Trophoblast cell (in vitro differentiated cells and primary cell): ENCODE measurements around the gene ERH.

Experiments used
- DNase-seq, 2 donors: peaks; one replicate each; pipeline ENCODE4 v3.0.0-alpha.2; 2016
- H2AFZ ChIP-seq: 2 replicates; pipeline ENCODE4 v1.6.1; 2013; ENCODE audit warnings: low read length, moderate library complexity, mild to moderate bottlenecking; ENCODE audit not compliant: insufficient read depth, poor library complexity
- H2AK5ac ChIP-seq: 2 replicates; pipeline ENCODE4 v1.6.1; 2013; ENCODE audit warnings: mild to moderate bottlenecking, low read length
- H2BK120ac ChIP-seq: 2 replicates; pipeline ENCODE4 v1.6.1; 2013; ENCODE audit warnings: low read length, mild to moderate bottlenecking, moderate library complexity; ENCODE audit not compliant: insufficient read depth, poor library complexity
- H2BK12ac ChIP-seq: 2 replicates; pipeline ENCODE4 v1.6.1; 2013; ENCODE audit warnings: mild to moderate bottlenecking, low read length, moderate library complexity
- H2BK5ac ChIP-seq: 2 replicates; pipeline ENCODE4 v1.6.1; 2013; ENCODE audit warnings: low read length, low read depth, moderate library complexity, mild to moderate bottlenecking; ENCODE audit not compliant: poor library complexity
- H3K14ac ChIP-seq: 2 replicates; pipeline ENCODE4 v1.6.1; 2013; ENCODE audit warnings: mild to moderate bottlenecking, low read length
- H3K18ac ChIP-seq: 2 replicates; pipeline ENCODE4 v1.6.1; 2013; ENCODE audit warnings: mild to moderate bottlenecking, low read length
- H3K23ac ChIP-seq: 2 replicates; pipeline ENCODE4 v1.6.1; 2013; ENCODE audit warnings: low read length
- H3K27ac ChIP-seq: 2 replicates; pipeline ENCODE4 v1.5.1; 2013; ENCODE audit warnings: low read depth, mild to moderate bottlenecking, inconsistent platforms, low read length, moderate library complexity
- H3K27me3 ChIP-seq: 2 replicates; pipeline ENCODE4 v1.6.1; 2013; ENCODE audit warnings: inconsistent platforms, mild to moderate bottlenecking, low read length, moderate library complexity; ENCODE audit not compliant: insufficient read depth
- H3K36me3 ChIP-seq, 2 experiments: 1 replicate in 1 of 2; 2 replicates in 1 of 2; pipeline ENCODE4 v1.6.1; 2013; ENCODE audit warnings: low read length in 2 of 2, mild to moderate bottlenecking in 2 of 2, moderate library complexity in 1 of 2; ENCODE audit not compliant: insufficient read depth in 2 of 2, control insufficient read depth in 1 of 2
- H3K4ac ChIP-seq: 2 replicates; pipeline ENCODE4 v1.6.1; 2013; ENCODE audit warnings: low read depth, mild to moderate bottlenecking, low read length, moderate library complexity
- H3K4me1 ChIP-seq, 2 experiments: 1 replicate in 1 of 2; 2 replicates in 1 of 2; pipeline ENCODE4 v1.6.1; 2013; ENCODE audit warnings: low read length in 2 of 2, mild to moderate bottlenecking in 2 of 2, moderate library complexity in 1 of 2; ENCODE audit not compliant: insufficient read depth in 2 of 2, control insufficient read depth in 1 of 2
- H3K4me2 ChIP-seq: 2 replicates; pipeline ENCODE4 v1.6.1; 2013; ENCODE audit warnings: inconsistent platforms, mild to moderate bottlenecking, low read length, moderate library complexity
- H3K4me3 ChIP-seq: 2 replicates; pipeline ENCODE4 v1.5.1; 2013; ENCODE audit warnings: mild to moderate bottlenecking, low read depth, low read length, inconsistent platforms
- H3K79me1 ChIP-seq: one replicate; pipeline ENCODE4 v1.6.1; 2013; ENCODE audit warnings: low read length
- H3K79me2 ChIP-seq: 2 replicates; pipeline ENCODE4 v1.6.1; 2013; ENCODE audit warnings: low read length, mild to moderate bottlenecking; ENCODE audit not compliant: control insufficient read depth, insufficient read depth, poor library complexity
- H3K9ac ChIP-seq: 2 replicates; pipeline ENCODE4 v1.6.1; 2013; ENCODE audit warnings: mild to moderate bottlenecking, low read length
- H3K9me3 ChIP-seq: 2 replicates; pipeline ENCODE4 v1.6.1; 2013; ENCODE audit warnings: low read depth, mild to moderate bottlenecking, control low read depth, inconsistent platforms, low read length; ENCODE audit not compliant: insufficient read depth
- H4K12ac ChIP-seq: 2 replicates; pipeline ENCODE4 v1.6.1; 2013; ENCODE audit warnings: low read depth, mild to moderate bottlenecking, low read length, moderate library complexity
- H4K8ac ChIP-seq: 2 replicates; pipeline ENCODE4 v1.6.1; 2013; ENCODE audit warnings: low read depth, mild to moderate bottlenecking, low read length, moderate library complexity
- H4K91ac ChIP-seq: one replicate; pipeline ENCODE4 v1.6.1; 2013; ENCODE audit warnings: low read depth, mild to moderate bottlenecking, low read length, moderate library complexity
- WGBS: extraction: QIAGEN DNeasy Blood & Tissue Kit; methylation state at CpG from one replicate; pipeline ENCODE4 v1.1.7; 2013; ENCODE audit warnings: missing lambda C conversion rate; ENCODE audit not compliant: insufficient read length, insufficient coverage; ENCODE audit errors: extremely low coverage; 5-methylcytosine and 5-hydroxymethylcytosine counted together

Gene ERH

DNA sequence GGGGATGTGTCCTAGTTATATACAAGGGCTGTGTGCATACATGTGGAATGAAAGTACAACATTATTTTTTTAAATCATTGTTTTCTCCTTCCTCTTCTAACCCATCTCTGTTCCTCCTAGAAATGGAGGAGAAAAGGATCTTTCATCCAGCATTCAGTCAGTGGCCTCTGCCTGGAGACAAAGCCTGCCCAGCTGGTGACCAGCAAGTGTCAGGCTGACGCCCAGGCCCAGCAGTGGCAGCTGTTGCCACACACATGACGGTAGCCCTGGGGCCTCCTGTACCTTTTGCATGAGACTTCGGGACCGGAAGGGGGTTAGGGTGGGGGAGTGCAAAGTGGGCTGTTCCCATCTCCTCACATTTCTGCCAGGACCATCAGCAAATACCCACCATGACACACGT lies 46.2 kb downstream of the ERH start:
- no peak overlapping the region for H3K9ac ChIP-seq
- no peaks in the 10 kb centered on the region for H3K79me2 ChIP-seq
- no peaks in the 10 kb centered on the region for H3K27me3 ChIP-seq
- H2AK5ac ChIP-seq: no peak overlapping the region
- H3K23ac ChIP-seq: no peak overlapping the region
- peaks cover under 1% of the 10 kb centered on the region in 2 experiments for H3K4me1 ChIP-seq
- no peak overlapping the region for H2BK5ac ChIP-seq
- H3K36me3 ChIP-seq: no peaks in the 10 kb centered on the region
- no peak overlapping the region for H2BK120ac ChIP-seq
- H3K4me3 ChIP-seq: no peak overlapping the region
- H2BK12ac ChIP-seq: no peak overlapping the region
- no peak overlapping the region for H4K91ac ChIP-seq
- peaks cover 3% of the 10 kb centered on the region for H3K9me3 ChIP-seq
- H3K79me1 ChIP-seq: no peaks in the 10 kb centered on the region
- no peak overlapping the region for H3K18ac ChIP-seq
- H4K12ac ChIP-seq: no peak overlapping the region
- no peak overlapping the region for H3K27ac ChIP-seq
- H4K8ac ChIP-seq: no peak overlapping the region
- DNase-seq: no peak
- no peak overlapping the region for H2AFZ ChIP-seq
- H3K14ac ChIP-seq: no peak overlapping the region
- H3K4me2 ChIP-seq: no peak overlapping the region
- no CpG with 5 or more reads among the region's 5 CpGs for WGBS
- no peak overlapping the region for H3K4ac ChIP-seq

DNA sequence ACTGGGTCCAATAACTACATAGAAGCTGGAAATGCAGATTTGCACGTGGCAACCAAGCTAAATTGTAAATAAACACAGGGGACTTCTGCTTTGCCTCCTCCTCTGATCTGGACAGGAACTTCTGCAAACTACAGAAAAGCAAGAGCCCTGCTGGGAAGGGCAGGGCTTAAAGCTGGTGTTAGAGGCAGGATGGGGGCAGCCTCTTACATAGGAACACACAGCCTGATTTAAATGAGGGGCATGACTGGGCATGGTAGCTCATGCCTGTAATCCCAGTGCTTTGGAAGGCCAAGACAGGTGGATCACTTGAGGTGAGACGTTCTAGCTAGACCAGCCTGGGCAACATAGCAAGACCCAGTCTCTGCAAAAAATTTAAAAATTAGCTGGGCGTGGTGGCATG lies 46.7 kb downstream of the ERH start:
- H2BK120ac ChIP-seq: no peak overlapping the region
- no peak overlapping the region for H3K14ac ChIP-seq
- DNase-seq: no peak
- WGBS: no CpG with 5 or more reads among the region's 3 CpGs
- no peaks in the 10 kb centered on the region for H3K79me2 ChIP-seq
- no peak overlapping the region for H3K18ac ChIP-seq
- H3K4me2 ChIP-seq: no peak overlapping the region
- H2AK5ac ChIP-seq: no peak overlapping the region
- no peak overlapping the region for H4K12ac ChIP-seq
- H2BK12ac ChIP-seq: no peak overlapping the region
- H3K27ac ChIP-seq: no peak overlapping the region
- no peak overlapping the region for H4K8ac ChIP-seq
- peaks cover 3% of the 10 kb centered on the region for H3K9me3 ChIP-seq
- no peaks in the 10 kb centered on the region for H3K79me1 ChIP-seq
- H3K27me3 ChIP-seq: no peaks in the 10 kb centered on the region
- no peak overlapping the region for H2BK5ac ChIP-seq
- no peak overlapping the region for H3K9ac ChIP-seq
- no peak overlapping the region for H4K91ac ChIP-seq
- H3K36me3 ChIP-seq: no peaks in the 10 kb centered on the region
- peaks cover 0 to 4% of the 10 kb centered on the region in 2 experiments for H3K4me1 ChIP-seq
- H3K4me3 ChIP-seq: no peak overlapping the region
- no peak overlapping the region for H3K23ac ChIP-seq
- H3K4ac ChIP-seq: no peak overlapping the region
- H2AFZ ChIP-seq: no peak overlapping the region

DNA sequence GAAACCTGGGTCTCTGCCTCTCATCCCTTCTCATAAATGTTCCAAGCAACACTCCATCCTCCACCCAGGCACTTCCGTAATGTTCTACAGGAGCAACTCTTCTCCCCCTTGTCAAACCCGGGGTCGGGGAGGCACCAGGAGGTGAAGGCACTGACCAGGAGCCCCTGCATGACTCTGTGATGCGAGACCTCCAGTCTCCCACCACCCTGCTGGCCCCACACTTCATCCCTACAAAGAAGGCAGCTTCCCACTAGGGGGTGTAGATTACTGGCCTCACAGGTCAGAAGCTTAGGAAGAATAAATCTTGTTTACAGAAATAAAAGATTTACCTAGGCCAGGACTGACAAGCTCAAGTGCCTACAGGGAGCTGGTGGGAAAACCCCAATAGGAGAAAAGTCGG lies 47.2 kb downstream of the ERH start:
- H3K23ac ChIP-seq: no peak overlapping the region
- peaks cover 0 to 4% of the 10 kb centered on the region in 2 experiments for H3K4me1 ChIP-seq
- no peak overlapping the region for H4K8ac ChIP-seq
- H3K36me3 ChIP-seq: no peaks in the 10 kb centered on the region
- peaks cover 3% of the 10 kb centered on the region for H3K9me3 ChIP-seq
- no peak overlapping the region for H3K4ac ChIP-seq
- no peak overlapping the region for H2BK12ac ChIP-seq
- H3K27ac ChIP-seq: no peak overlapping the region
- no peak overlapping the region for H3K18ac ChIP-seq
- H4K12ac ChIP-seq: no peak overlapping the region
- H3K79me2 ChIP-seq: no peaks in the 10 kb centered on the region
- no peak overlapping the region for H3K14ac ChIP-seq
- H3K79me1 ChIP-seq: no peaks in the 10 kb centered on the region
- H2AK5ac ChIP-seq: no peak overlapping the region
- H2AFZ ChIP-seq: no peak overlapping the region
- no peak overlapping the region for H3K4me3 ChIP-seq
- H2BK120ac ChIP-seq: no peak overlapping the region
- no peaks in the 10 kb centered on the region for H3K27me3 ChIP-seq
- DNase-seq: no peak
- H2BK5ac ChIP-seq: no peak overlapping the region
- no peak overlapping the region for H4K91ac ChIP-seq
- no CpG with 5 or more reads among the region's 5 CpGs for WGBS
- no peak overlapping the region for H3K4me2 ChIP-seq
- no peak overlapping the region for H3K9ac ChIP-seq

DNA sequence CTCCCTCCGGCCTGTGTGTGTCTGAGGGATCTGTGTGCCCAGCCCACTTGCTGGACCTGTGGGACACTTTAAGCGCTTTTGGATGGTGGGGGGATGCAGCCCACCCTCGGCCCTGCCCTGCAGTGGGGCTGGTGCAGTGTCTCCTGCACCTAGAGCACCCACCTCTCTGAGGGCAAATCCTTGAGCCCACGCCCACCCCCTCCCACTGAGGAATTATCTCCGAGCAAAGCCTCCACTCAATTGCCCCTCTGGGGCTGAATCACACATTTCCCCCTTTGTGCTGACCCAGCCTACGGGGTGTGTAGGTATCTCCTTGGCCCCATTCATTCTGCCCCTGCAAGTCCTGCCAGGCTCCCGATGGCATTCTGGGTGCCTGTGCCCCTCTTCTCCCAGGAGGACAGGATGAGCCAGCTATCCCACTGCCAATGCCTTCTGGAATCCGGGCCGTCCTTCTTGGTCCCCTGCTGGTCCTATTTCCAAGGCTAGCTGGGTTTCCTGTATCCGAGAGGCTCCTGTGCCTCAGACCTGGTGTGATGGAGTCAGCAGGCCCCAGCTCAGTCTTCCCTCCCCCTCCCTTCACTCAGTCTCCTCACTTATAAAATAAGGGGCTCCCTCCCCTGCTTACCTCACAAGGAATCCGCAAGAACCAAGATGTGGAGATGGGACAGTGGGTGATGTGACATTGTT lies 48.9 kb downstream of the ERH start:
- no peak for DNase-seq
- Histone ChIP-seq H3K79me1 (no peaks in the 10 kb centered on the region), H3K9me3 (peaks cover 3% of the 10 kb centered on the region), H3K27ac (no peak overlapping the region), H3K4me3 (no peak overlapping the region), H3K36me3 (no peaks in the 10 kb centered on the region), H3K14ac (no peak overlapping the region), H3K18ac (no peak overlapping the region), H4K91ac (no peak overlapping the region), H2BK5ac (no peak overlapping the region), H3K23ac (no peak overlapping the region), H3K79me2 (no peaks in the 10 kb centered on the region), H3K4ac (no peak overlapping the region), H3K27me3 (no peaks in the 10 kb centered on the region), H2AK5ac (no peak overlapping the region), H3K9ac (no peak overlapping the region), H4K8ac (no peak overlapping the region), H3K4me1 (peaks cover 3 to 12% of the 10 kb centered on the region in 2 experiments), H4K12ac (no peak overlapping the region), H3K4me2 (no peak overlapping the region), H2AFZ (no peak overlapping the region), H2BK12ac (no peak overlapping the region), H2BK120ac (no peak overlapping the region)
- WGBS: no CpG with 5 or more reads among the region's 11 CpGs
